GM18951 (cell line): ENCODE measurements around the gene P2RX3.

Experiments used
- POLR2A ChIP-seq: IDR thresholded peaks from 4 replicates; pipeline ENCODE4 v1.6.1; 2011; ENCODE audit warnings: mild to moderate bottlenecking; ENCODE audit not compliant: insufficient read length, insufficient read depth; ENCODE audit errors: extremely low read depth
- in situ Hi-C: fragments of 300-500 bp; cut with MboI; formaldehyde crosslinking; loops from one replicate; pipeline ENCODE4 v1.12.0; 2022; ENCODE audit warnings: low sequenced_read_pairs, mixed read lengths, inconsistent platforms; ENCODE audit not compliant: unreplicated experiment

Gene P2RX3

GRCh38 chr11:57403802-57404147 is 65.6 kb downstream of the P2RX3 start:
- TF ChIP-seq POLR2A: no peak
- in situ Hi-C loops: no loop called here

GRCh38 chr11:57405271-57405860 is 67.2 kb downstream of the P2RX3 start:
- in situ Hi-C loops: no loop called here
- no peak for TF ChIP-seq POLR2A

GRCh38 chr11:57406337-57406904 is 68.3 kb downstream of the P2RX3 start:
- in situ Hi-C loops: no loop called here

GRCh38 chr11:57407010-57407920 is 69.1 kb downstream of the P2RX3 start:
- in situ Hi-C loops: no loop called here
- TF ChIP-seq POLR2A: no peak

More at GRCh38 chr11:57406337-57406904, 68.3 kb downstream of the P2RX3 start:
- peak; percentile 28 for TF ChIP-seq POLR2A

- in situ Hi-C loops: no loop called here
- TF ChIP-seq POLR2A: no peak
Measured at GRCh38 chr11:57407941-57408475, 69.9 kb downstream of the P2RX3 start.

GRCh38 chr11:57408771-57409170 is 70.6 kb downstream of the P2RX3 start:
- in situ Hi-C loops: no loop called here
- no peak for TF ChIP-seq POLR2A

GRCh38 chr11:57409321-57410100 is 71.4 kb downstream of the P2RX3 start:
- in situ Hi-C loops: no loop called here
- TF ChIP-seq POLR2A: no peak

- in situ Hi-C loops: no loop called here
- TF ChIP-seq POLR2A: no peak
Measured at GRCh38 chr11:57410287-57410686, 72.1 kb downstream of the P2RX3 start.

- no peak for TF ChIP-seq POLR2A
- in situ Hi-C loops: no loop called here
Measured at GRCh38 chr11:57413681-57414080, 75.5 kb downstream of the P2RX3 start.

- in situ Hi-C loops: no loop called here
- TF ChIP-seq POLR2A: no peak
Measured at GRCh38 chr11:57414612-57415212, 76.6 kb downstream of the P2RX3 start.

- in situ Hi-C loops: no loop called here
- TF ChIP-seq POLR2A: no peak
Measured at GRCh38 chr11:57416436-57416835, 78.3 kb downstream of the P2RX3 start.

GRCh38 chr11:57417056-57417455 is 78.9 kb downstream of the P2RX3 start:
- in situ Hi-C loops: no loop called here
- TF ChIP-seq POLR2A: no peak
